HCT116 (cell line): ENCODE data around the gene RLF. TPM values are rescaled to one million over a fixed set of nuclear protein-coding genes. Genes with fewer than 3 reads are reported as not detected.

ENCODE experiments used
- ATAC-seq: fragments of 200-7000 bp; cut with Tn5 transposase; 2 replicates; pipeline ENCODE4 v1.9.1; 2020; ENCODE audit warnings: mild to moderate bottlenecking, moderate library complexity
- BruUV-seq: library from RNA; stranded (reverse); fragments of 400-500 nt; replicated peaks from 2 replicates; lab custom pipeline; 2021; lab: Mats Ljungman, UMichigan
- CTCF ChIA-PET: fragments of 300-600 bp; sonication (Branson Sonifier 250); formaldehyde crosslinking; loops from one replicate; lab custom pipeline; 2021; ENCODE audit warnings: antibody characterized with exemption; lab: Charles Lee
- POLR2A ChIA-PET: fragments of 300-600, 350-600 bp; sonication (Branson Sonifier 250); formaldehyde crosslinking; loops from one replicate; lab custom pipeline; 2021; ENCODE audit warnings: antibody characterized with exemption; lab: Charles Lee
- RAD21 ChIA-PET, 2 experiments: fragments of 300-600 bp; sonication (Branson Sonifier 250); formaldehyde crosslinking; loops; one replicate each; lab custom pipeline; 2023; ENCODE audit warnings: low total read pairs in 2 of 2; ENCODE audit not compliant: uncharacterized antibody in 2 of 2, unreplicated experiment in 2 of 2, low non-redundant PET in 1 of 2; lab: Charles Lee
- DNase-seq: peaks from one replicate; pipeline ENCODE4 v3.0.0-alpha.2; 2010; ENCODE audit warnings: low read depth, low spot score
- H2AFZ ChIP-seq: fragments of 200-600 bp; shearing (Covaris generic), sonication (generic); 2 replicates; pipeline ENCODE4 v1.6.1; 2017; ENCODE audit warnings: low read depth, mixed run types, mixed read lengths, antibody characterized with exemption, low read length; ENCODE audit not compliant: poor library complexity, severe bottlenecking
- H3K27ac ChIP-seq: 2 replicates; pipeline ENCODE4 v1.5.1; 2012; ENCODE audit warnings: low read depth, low read length
- H3K27me3 ChIP-seq: fragments of 200-600 bp; sonication (generic); 2 replicates; pipeline ENCODE4 v1.6.1; 2016; ENCODE audit warnings: mixed run types, low read length, mixed read lengths; ENCODE audit not compliant: insufficient read depth
- H3K36me3 ChIP-seq, 2 experiments: fragments of 200-500 bp in 1 of 2; fragments of 200-600 bp in 1 of 2; sonication (Bioruptor generic) in 1 of 2; sonication (generic) in 1 of 2; 2 replicates each; pipeline versions ENCODE4 v1.5.1 to v1.6.1; 2014 to 2016; ENCODE audit warnings: low read length in 2 of 2, inconsistent platforms in 1 of 2, mixed read lengths in 1 of 2, mixed run types in 1 of 2; ENCODE audit not compliant: insufficient read depth in 2 of 2, control insufficient read depth in 1 of 2
- H3K4me1 ChIP-seq, 2 experiments: fragments of 200-600 bp in 1 of 2; sonication (generic) in 1 of 2; 2 replicates each; pipeline versions ENCODE4 v1.5.1 to v1.6.1; 2012 to 2017; ENCODE audit warnings: low read length in 2 of 2, inconsistent platforms in 1 of 2, mild to moderate bottlenecking in 1 of 2, mixed read lengths in 1 of 2, mixed run types in 1 of 2, moderate library complexity in 1 of 2; ENCODE audit not compliant: insufficient read depth in 2 of 2, control insufficient read depth in 1 of 2
- H3K4me2 ChIP-seq: fragments of 200-600 bp; sonication (generic); 2 replicates; pipeline ENCODE4 v1.6.1; 2017; ENCODE audit warnings: mixed run types, low read length, mixed read lengths
- H3K4me3 ChIP-seq, 2 experiments: fragments of 200-600 bp in 1 of 2; sonication (generic) in 1 of 2; replicated peaks in 1 of 2; 2 replicates each; pipeline ENCODE4 v1.5.1; 2011 to 2016; ENCODE audit warnings: low read length in 2 of 2, control low read depth in 1 of 2, low read depth in 1 of 2, mild to moderate bottlenecking in 1 of 2, mixed read lengths in 1 of 2, mixed run types in 1 of 2
- H3K79me2 ChIP-seq: fragments of 200-600 bp; sonication (generic); 2 replicates; pipeline ENCODE4 v1.6.1; 2017; ENCODE audit warnings: mild to moderate bottlenecking, mixed run types, low read length, moderate library complexity, mixed read lengths; ENCODE audit not compliant: insufficient read depth
- H3K9ac ChIP-seq: fragments of 200-600 bp; sonication (generic); 2 replicates; pipeline ENCODE4 v1.6.1; 2016; ENCODE audit warnings: low read length, mixed read lengths
- H3K9me2 ChIP-seq: fragments of 200-600 bp; sonication (generic), shearing (Covaris generic); 2 replicates; pipeline ENCODE4 v1.6.1; 2017; ENCODE audit warnings: mixed run types, mild to moderate bottlenecking, moderate library complexity; ENCODE audit not compliant: insufficient read depth
- H3K9me3 ChIP-seq, 2 experiments: fragments of 200-500 bp in 1 of 2; fragments of 200-600 bp in 1 of 2; sonication (Bioruptor generic) in 1 of 2; sonication (generic) in 1 of 2; 2 replicates each; pipeline ENCODE4 v1.6.1; 2014 to 2017; ENCODE audit warnings: low read length in 2 of 2, mixed read lengths in 2 of 2, inconsistent platforms in 1 of 2, low read depth in 1 of 2, mild to moderate bottlenecking in 1 of 2, mixed run types in 1 of 2, moderate library complexity in 1 of 2; ENCODE audit not compliant: control insufficient read depth in 1 of 2, insufficient read depth in 1 of 2
- H4K20me1 ChIP-seq: fragments of 200-600 bp; sonication (generic), shearing (Covaris generic); 2 replicates; pipeline ENCODE4 v1.6.1; 2017; ENCODE audit warnings: mixed run types, mild to moderate bottlenecking, moderate library complexity; ENCODE audit not compliant: insufficient read depth
- ATF3 ChIP-seq: IDR thresholded peaks from 2 replicates; pipeline ENCODE4 v1.6.1; 2012
- CBX3 ChIP-seq: IDR thresholded peaks from 2 replicates; pipeline ENCODE4 v1.6.1; 2012; ENCODE audit warnings: low read depth
- CEBPB ChIP-seq: IDR thresholded peaks from 2 replicates; pipeline ENCODE4 v1.6.1; 2012; ENCODE audit warnings: low read depth
- CTCF ChIP-seq, 3 experiments: fragments of 200-600 bp in 1 of 3; sonication (generic) in 1 of 3; IDR thresholded peaks in 2 of 3; conservative IDR thresholded peaks in 1 of 3; 2 replicates each; pipeline ENCODE4 v1.5.1; 2012 to 2017; ENCODE audit warnings: low read depth in 2 of 3, low read length in 2 of 3, antibody characterized with exemption in 1 of 3, borderline replicate concordance in 1 of 3, control low read depth in 1 of 3, mild to moderate bottlenecking in 1 of 3, mixed read lengths in 1 of 3, mixed run types in 1 of 3, moderate library complexity in 1 of 3; ENCODE audit not compliant: insufficient read depth in 1 of 3
- EGR1 ChIP-seq: IDR thresholded peaks from 2 replicates; pipeline ENCODE4 v1.6.1; 2012; ENCODE audit warnings: low read depth
- EZH2phosphoT487 ChIP-seq: fragments of 200-600 bp; IDR thresholded peaks from 2 replicates; pipeline ENCODE4 v1.6.1; 2018; ENCODE audit warnings: antibody characterized with exemption, borderline replicate concordance
- FOSL1 ChIP-seq: IDR thresholded peaks from 2 replicates; pipeline ENCODE4 v1.6.1; 2012; ENCODE audit warnings: low read depth
- JUND ChIP-seq: IDR thresholded peaks from 2 replicates; pipeline ENCODE4 v1.6.1; 2012
- RAD21 ChIP-seq: IDR thresholded peaks from 2 replicates; pipeline ENCODE4 v1.6.1; 2012; ENCODE audit warnings: low read depth, mild to moderate bottlenecking
- SIN3A ChIP-seq: IDR thresholded peaks from 2 replicates; pipeline ENCODE4 v1.6.1; 2012; ENCODE audit warnings: low read depth
- SP1 ChIP-seq: IDR thresholded peaks from 2 replicates; pipeline ENCODE4 v1.6.1; 2012; ENCODE audit warnings: low read depth
- SRF ChIP-seq: IDR thresholded peaks from 2 replicates; pipeline ENCODE4 v1.6.1; 2012; ENCODE audit warnings: low read depth
- ZBTB33 ChIP-seq: IDR thresholded peaks from 2 replicates; pipeline ENCODE4 v1.6.1; 2011; ENCODE audit warnings: mild to moderate bottlenecking, low read length, moderate library complexity; ENCODE audit not compliant: insufficient replicate concordance; ENCODE audit errors: extremely low read depth
- ZFX ChIP-seq: fragments of 450-650 bp; IDR thresholded peaks from 2 replicates; pipeline ENCODE4 v1.6.1; 2017
- intact Hi-C: fragments of 100-400 bp; cut with micrococcal nuclease; formaldehyde crosslinking; loops from 2 replicates; pipeline ENCODE4 v1.10.0; 2022
- total RNA-seq: library from RNA; stranded (reverse); gene quantifications from one replicate; pipeline ENCODE4 v1.2.1, GENCODE V29; 2021; ENCODE audit not compliant: unreplicated experiment

Gene RLF
- total RNA-seq, 1 experiment from 2014 or later = 20.5 TPM

GRCh38 chr1:40221977-40222772, 61.0 kb downstream of the RLF start:
- intact Hi-C loops = no loop called here
- RAD21 ChIA-PET = no interaction called here
- H3K9me2 ChIP-seq = no peaks in the 10 kb centered on the region
- BruUV-seq = no TSS peak
- no peak overlapping the region for H2AFZ ChIP-seq
- peaks cover 25% of the 10 kb centered on the region for H3K79me2 ChIP-seq
- no peak for ATAC-seq
- no peak overlapping the region for H3K4me2 ChIP-seq
- H3K36me3 ChIP-seq = no peaks in the 10 kb centered on the region; a peak in 1 of 4 replicates
- H3K9ac ChIP-seq = no peak overlapping the region
- DNase-seq = no peak
- no peak for TF ChIP-seq CEBPB
- no peak for TF ChIP-seq ATF3
- no peak for TF ChIP-seq ZFX
- no peak for TF ChIP-seq SRF
- TF ChIP-seq FOSL1 = no peak
- no peak for TF ChIP-seq JUND
- no peak for TF ChIP-seq ZBTB33
- TF ChIP-seq CTCF (IDR thresholded peaks at IDR 0.05 in 2 of 3, conservative IDR thresholded peaks at IDR 0.05 in 1 of 3; ENCODE audit: borderline replicate concordance in 1 of 3, insufficient read depth in 1 of 3, low read depth in 2 of 3, low read length in 2 of 3) = no peak
- TF ChIP-seq RAD21 = no peak
- no peak for TF ChIP-seq EGR1
- no peak for TF ChIP-seq SIN3A
- no peak for TF ChIP-seq EZH2phosphoT487
- no peak for TF ChIP-seq CBX3
- TF ChIP-seq SP1 = no peak
- TF ChIP-seq, all 23 proteins: peak for 0
- no peaks in the 10 kb centered on the region for H4K20me1 ChIP-seq
- H3K27me3 ChIP-seq = no peaks in the 10 kb centered on the region
- H3K4me1 ChIP-seq = no peaks in the 10 kb centered on the region
- H3K27ac ChIP-seq = no peak overlapping the region
- ChIA-PET POLR2A (no interaction called here), CTCF (no interaction called here)
- no peak overlapping the region for H3K4me3 ChIP-seq
- no peaks in the 10 kb centered on the region for H3K9me3 ChIP-seq
